A172 (cell line): ENCODE measurements around the gene NKX2-3. TPM values are rescaled to one million over a fixed set of nuclear protein-coding genes. Genes with fewer than 3 reads are reported as not detected.
A peak's percentile ranks its signal among the peaks of the same experiment; 100 is the strongest.

ENCODE experiments used
- DNase-seq: peaks from one replicate; pipeline ENCODE4 v3.0.0-alpha.2; 2015; ENCODE audit warnings: low spot score
- total RNA-seq: library from RNA; depleted of rRNA; stranded (reverse); fragments of >200 nt; shearing (Covaris generic); gene quantifications from 2 replicates; pipeline ENCODE4 v1.2.3, GENCODE V29; 2014

Gene NKX2-3
- total RNA-seq, 1 experiment from 2014 or later = 1.2 TPM

DNA sequence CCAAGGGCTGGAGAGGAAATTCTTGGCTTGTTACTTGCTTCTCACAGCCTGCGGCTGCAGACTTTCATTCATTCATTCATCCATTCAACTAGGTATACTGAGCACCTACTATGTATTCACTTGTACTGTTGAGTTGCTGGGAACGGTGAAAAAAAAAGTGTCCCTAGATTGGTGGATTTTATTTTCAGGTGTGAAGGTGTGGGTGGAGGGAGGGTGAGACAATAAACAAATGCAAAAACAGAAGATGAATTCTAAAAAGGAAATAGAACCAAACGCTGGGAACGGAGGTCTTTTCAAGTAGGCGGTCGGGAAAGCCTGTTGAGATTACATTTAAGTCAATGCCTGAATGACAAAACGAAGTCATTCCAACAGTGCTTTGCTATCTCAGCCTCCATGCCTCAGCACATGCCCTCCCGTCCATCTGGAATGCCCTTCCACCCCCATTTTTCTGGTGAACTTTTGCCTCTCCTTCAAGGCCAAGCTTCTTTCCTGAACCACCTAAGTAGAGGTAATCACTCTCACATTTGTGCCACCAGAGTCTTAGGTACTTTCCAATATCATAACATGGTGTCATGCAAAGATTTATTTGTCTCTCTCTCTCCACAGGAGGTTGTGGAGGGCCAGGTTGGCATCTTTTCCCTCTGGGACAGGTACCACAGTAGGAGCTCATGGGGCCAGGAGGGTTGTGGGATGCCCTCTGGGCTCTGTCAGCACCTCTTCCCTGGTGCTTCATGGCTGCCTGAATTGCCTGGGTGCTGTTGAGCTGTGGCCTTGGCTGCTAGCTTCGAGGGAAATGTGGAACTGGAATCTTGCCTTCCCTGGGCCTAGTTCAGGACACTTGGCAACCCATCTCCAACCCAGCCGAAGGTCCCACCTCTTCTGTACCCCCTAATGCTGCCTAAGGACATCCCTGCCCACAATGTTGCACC lies 5.5 kb downstream of the NKX2-3 start:
- DNase-seq = no peak

DNA sequence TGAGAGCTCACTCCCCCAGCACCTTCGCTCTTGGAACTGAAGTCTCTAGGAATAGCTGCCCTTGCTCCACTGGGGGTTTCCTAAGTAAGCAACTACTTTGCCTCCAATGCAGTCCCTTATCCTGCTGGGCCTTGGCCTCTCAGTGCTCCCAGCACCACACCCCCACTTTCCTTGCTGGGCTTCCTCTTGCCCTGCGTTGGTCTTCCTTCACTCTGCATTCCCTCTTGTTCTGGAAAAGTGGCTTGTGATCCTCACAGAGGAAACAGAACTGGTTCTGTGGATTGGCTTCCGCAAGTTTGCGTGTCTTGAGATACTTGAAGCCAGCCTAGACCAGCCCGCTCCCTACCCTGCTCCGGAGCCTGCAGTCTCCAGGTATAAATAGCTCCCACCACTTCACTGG lies 6.4 kb downstream of the NKX2-3 start:
- no peak for DNase-seq

DNA sequence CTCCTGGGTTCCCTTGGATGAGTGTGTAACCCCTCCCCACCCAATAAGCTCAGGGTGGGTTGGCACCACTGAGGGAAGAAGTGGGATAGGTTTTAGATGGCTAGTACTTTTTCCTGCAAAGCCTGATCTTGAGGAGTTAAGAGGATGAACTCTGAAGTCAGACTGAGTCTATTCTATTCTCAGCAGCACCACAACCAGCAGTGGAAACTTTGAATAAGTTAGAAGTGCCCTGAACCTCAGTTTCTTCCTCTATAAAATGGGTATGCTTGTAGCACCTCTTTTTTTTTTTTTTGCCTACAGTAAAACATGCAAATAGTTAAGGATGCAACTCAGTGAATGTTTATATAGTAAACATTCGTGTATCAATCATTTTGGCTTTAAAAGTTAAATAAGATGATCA lies 7.1 kb downstream of the NKX2-3 start:
- DNase-seq = no peak

DNA sequence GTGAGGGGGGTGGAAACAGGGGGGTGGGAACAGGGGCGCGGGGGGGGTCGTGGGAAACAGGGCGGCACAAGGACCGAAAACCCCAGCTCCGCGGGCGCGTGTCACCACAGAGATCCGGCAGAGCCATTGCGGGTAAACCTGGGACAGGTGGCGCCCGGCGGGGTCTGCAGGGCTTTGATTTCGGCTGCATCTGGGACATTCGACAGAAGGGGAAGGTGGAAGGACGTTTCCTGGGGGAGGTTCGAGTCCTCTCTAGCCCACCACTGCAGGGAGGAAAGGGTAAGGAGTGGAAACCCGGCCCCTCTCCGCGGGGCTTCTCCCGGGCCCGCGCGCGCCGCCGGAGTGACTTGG lies 7.5 kb downstream of the NKX2-3 start:
- no peak for DNase-seq

DNA sequence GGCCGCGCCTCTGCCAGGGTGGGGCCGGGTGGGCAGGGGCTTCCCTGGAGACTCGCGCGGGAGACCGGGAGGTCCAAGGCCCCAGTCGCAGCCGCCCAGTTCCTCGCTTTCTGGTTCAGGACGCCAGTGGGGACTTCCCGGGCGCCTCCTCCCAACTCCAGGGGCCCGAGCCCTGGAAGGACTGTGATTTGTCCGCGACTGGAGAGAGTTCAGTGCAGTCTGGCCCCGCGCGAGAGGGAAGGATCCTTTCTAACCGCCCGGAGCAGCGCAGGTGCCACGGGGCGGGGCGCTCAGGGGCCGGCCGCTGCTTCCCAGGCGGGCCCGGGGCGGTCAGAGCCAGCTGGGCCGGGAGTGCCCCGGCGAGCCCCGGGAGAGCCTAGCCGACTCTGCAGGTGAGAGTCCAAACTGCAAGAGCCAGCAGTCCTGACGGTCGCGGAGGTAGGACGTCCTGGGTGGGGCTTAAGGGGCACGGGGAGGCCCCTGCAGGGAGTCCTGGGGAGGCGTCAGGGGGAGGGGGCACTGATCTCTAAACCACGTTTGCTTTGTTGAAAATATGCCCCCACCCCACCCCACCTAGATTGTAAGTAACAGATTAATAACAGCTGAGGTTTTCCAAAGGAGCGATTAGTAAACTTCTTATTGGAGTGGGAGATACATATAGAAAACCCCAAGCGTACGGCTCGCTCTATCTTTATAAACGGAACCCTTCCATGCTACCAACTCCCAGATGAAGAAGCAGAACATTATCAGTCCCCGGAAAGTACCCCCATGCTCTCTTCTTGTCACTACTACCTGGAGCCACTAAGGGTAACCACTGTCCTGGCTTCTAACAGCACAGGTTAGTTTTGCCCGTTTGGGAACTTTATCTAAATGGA lies 8.2 kb downstream of the NKX2-3 start:
- no peak for DNase-seq

DNA sequence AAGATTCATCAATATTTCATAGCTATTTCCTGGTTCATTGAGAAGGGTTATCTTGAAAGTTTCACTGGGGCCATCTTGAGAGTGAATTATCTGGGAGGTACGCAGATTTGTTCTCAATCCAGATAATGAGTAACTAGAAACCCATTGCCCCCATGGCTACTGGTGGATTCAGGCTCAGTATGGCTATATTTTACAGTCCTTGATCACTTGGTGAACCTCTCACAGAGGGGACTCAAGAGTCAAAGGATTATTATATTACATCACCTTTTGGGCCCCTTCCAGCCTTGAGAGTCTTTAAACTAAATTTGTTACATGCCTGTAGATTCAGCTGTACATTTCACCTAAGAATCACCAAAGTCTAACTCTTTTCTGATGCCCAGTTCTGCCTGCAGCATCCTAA lies 11.6 kb downstream of the NKX2-3 start:
- DNase-seq = no peak

DNA sequence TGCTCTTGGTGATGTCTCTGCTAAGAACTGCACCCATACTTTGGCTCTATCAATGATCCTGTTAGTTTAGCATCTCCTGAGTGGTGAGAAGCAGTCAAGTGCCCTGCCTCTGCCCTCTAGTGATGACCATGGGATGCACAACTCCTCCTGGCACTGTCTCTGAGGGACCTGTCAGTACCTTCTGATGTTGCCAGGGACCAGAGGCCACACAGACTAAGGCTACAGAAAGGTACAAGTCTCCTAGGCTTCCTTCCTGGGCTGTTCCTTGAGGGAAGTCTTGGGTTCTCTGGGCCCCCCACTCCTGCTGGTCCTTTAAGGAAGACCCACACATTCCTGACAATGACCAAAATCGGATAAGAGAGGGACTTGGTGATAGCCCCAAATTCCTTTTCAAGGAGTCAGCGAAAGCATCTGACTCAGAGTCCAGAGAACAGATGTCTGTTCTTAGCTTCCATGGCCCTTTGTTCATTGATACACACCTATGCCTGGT lies 15.3 kb downstream of the NKX2-3 start:
- peak; percentile 71 for DNase-seq

DNA sequence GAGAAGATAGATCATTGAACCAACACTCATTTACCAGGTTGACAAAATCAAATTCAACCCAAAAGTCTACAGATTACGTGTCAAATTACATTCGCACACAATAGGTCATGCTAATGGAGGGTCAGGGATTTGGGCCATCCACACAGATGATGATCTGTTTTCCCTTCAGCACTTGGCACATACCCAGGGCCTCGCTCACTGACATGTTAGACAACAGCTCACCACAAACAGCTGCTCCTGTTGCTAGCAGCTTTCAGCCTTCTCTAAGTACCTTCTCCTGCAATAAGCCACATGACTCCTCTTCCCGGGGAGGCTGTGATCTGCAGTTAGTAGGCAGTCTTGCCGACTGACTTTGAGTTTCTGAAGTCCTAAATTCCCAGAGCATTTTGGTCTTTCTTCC lies 18.4 kb downstream of the NKX2-3 start:
- DNase-seq = peak; percentile 59

DNA sequence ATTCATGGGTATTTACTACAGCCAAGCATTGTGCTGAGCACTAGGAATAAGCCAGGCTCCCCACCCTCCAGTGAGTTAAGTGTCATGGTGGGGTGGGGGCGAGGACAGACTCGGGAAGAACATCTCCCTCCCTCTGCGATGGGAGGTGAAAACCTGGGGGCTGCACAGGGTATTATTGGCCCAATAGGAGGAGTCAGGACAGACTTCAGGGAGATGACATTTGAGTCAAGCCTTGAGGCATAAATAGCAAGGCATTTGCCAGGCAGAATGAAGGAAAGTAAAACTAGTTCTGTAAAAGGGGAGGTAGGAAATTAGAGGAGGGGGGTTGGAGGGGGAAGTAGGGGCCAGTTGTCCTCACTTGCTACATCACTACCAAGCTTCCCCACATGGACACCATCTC lies 18.9 kb downstream of the NKX2-3 start:
- no peak for DNase-seq

DNA sequence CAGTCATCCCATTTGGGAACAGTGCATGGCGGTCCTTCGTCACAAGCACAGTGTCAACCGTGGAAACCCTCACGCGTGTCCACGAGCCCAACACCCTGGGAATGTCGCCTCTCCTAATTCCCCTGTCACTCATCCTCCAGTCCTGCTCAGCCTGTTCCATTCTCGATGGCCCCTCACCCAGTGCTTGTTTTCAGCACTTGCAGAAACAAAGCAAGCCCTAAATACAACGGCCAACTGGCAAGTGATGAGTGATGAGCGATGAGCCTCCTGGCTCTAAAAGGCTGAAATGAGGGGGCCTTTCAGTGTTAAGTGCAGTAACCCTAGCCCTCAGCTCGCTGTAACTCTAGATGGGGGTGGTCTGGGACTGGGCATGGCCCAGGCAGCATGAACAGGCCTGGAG lies 22.6 kb downstream of the NKX2-3 start:
- DNase-seq = no peak

DNA sequence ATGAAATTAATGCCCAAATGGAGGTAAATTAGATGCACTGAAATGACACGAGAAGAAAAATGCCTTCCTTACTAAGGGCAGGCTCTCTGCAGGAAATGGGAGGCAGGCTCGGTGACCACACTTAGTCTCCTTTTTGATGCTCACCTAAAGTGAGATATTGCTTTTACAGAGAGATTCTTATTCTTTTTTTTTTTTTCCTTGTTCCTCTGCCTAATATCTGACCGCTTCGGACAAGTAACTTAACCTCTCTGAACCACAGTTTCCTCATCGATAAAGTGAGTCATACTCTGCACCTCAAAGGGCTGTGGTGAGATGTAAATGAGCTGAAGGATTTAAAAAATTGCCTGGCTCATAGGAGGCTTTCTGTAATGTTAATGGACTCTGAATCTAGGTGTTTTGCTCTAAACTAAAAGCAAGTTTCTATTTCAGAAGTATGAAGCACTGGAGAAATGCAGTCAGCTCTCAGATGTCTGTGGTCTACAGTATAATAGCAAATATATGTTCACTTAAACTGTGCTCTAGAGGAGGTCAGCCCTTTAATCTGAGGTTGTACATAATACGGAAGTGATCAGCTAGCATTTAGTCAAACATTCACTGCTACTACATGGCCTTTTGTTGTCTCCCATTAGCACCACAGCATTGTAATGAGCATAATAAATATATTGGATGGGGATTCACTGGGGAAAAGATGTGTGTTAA lies 23.2 kb downstream of the NKX2-3 start:
- no peak for DNase-seq

DNA sequence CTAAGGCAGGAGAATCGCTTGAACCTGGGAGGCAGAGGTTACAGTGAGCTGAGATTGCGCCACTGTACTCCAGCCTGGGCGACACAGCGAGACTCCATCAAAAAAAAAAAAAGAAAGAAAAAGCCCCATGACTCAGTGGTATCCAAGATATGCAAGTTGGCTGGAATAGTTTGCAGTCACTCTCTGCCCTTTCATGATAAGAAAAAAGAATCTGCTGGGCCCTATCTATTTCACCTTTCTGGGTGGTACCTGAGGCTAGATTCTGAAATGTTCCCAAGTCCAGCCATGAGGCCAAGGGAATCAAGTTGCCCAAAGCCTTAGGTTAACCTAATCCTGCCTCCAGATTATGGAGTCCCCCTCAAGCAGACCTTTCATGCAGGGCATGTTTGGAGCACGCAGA lies 24.3 kb downstream of the NKX2-3 start:
- DNase-seq = no peak

DNA sequence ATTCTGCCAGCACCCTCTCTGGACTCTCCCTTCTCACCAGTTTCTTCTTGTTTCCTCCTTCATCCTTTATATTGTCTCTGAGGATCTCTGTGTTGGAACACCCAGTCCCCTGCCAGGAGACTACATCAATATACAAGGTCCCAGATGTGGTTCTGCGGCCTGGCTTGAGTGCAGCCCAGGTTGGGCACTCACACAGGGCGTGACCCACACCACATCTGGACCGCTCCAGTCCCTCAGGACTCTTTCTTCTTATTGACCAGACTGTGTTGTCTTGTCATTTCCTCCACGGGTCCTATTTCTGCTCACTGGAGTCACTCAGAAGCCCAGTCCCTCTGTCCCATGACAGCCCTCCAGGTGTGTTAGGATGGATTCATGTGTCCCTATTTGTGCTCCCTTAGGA lies 26.0 kb downstream of the NKX2-3 start:
- DNase-seq = no peak

DNA sequence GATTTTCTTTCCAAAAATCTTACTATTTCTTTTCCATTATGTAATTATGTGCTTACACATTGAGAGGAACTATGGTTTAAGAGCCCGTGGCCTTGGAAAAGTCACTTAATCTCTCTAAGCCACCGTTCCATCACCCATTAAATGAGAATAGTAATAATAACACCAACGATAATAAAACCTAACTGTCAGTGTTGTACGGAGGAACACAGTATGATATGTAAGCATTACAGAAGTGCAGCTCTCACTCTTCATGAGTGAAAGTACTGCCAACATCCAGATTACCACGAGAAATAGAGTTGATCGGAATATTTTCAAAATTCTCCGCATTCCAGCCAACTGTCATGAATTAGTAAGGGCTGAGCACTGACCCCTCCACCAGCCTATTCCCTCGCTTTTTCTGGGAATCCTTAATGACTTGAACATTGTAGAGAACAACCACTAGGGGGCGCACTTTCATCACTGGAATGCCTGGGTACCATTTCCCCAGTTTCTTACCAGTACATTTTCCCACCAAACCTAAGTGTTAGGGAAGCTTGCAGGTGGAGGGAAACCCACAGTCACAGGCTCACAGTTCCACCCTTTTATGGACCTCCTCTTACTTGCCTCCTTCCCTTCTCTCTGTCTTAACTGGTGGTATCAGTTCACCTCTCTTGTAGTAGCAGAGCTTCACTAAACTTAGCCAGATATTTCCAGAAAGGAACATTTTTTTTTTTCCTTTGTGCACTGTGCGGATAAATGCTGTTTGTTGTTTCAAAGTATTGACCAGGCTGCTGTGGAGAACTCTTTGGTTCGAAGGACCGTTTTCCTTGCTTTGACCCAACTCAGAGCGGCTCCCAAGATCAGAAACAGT lies 27.8 kb downstream of the NKX2-3 start:
- DNase-seq = peak; percentile 68

DNA sequence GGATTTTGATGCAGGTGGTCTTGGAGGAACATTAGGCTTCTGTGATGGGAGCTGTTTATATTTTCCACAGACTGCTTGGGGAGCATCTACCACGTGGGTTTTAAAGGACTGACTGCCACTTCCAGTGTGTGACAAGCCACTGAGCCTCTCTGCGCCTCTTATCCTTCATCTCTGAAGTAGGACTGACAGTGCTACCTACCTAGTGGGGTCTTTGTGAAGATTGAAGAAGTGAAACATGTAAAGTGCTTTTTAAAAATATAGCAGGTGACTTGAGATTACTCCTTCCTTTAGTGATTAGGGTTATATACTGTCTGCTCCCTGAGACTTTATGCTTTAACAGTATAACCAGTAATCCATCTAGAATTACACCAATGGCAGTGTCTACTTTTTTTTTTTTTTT lies 29.9 kb downstream of the NKX2-3 start:
- DNase-seq = no peak

DNA sequence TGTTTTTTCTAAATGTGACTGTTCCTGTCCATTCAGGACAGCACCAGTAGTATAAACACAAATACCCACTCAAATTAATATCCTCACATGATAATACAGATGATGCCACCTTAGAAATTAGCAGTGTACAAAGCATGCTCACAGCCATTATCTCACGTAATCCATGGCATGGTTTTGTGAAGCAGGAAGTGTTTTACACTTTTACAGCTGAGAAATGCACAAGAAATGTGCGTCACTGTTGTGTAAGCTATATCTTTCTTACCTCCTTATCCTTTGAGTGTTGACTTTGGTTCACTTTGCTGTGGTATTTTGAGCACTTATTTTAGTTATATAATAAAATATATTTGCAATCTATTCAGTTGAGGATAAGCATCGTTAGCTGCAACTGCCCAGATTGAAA lies 31.6 kb downstream of the NKX2-3 start:
- no peak for DNase-seq

DNA sequence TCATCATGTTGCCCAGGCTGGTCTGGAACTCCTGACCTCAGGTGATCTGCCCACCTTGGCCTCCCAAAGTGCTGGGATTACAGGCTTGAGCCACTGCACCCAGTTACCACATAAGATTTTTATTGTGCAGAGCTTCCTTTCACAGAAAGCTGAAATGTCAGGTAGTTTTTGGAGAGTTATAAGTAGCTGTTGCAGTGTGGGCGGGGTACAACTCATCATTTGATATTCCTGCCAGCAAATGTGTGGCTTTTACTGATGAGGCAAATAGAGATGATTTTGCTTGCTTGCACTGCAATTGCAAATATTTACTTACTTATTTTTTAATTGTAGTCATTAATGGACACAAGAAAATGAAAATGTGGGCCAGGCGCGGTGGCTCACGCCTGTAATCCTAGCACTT lies 32.4 kb downstream of the NKX2-3 start:
- DNase-seq = no peak

DNA sequence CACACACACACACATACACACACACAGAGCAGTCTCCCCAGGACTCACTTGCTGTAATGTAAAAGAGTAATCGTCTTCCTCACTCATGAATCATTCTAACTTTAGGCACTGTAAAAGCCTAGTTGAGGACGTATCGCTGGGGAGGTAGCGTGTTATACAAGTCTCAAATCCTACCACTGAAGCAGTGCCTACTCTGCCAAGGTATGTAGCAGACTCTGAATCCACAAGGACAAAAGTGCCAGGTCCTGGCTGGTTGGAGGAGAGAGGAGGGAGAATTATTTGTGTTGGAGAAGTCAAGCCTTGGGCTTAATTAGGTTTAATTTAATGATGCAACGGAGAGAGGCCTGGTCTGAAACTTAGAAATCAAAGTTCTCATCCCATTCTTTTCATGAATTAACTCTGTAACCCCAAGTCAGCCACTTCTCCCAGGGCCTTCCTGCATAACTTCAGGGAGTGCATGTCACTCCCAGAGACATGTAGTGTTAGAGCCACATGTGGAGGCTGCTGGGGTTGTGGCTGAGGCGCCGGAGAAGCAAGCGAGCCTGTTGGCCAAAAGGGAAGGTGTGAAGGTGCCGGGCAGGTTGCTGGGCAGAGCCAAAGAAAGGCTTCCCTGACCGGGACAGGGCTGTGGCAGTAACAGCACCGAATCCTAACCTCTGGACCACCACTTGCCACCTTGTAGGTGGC lies 36.7 kb downstream of the NKX2-3 start:
- DNase-seq = no peak

DNA sequence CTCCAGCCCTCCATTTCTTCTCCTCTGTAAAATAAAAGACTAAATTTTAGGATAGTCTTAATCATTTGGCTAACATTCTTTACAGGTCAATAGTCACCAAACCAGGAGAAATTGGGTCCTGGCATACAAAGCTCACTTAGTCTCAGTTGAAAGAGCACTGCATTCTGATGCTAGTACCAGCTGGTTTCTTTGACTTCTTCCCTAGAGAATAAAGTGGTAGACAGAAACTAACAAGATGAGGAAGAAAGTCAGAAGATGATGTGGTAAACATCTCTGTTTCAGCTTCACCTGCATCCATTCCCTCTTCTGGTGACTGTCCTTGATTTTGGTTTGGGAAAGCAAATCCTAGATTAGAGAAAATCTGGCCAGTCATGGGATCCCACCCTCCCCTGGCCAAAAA lies 37.2 kb downstream of the NKX2-3 start:
- DNase-seq = no peak

DNA sequence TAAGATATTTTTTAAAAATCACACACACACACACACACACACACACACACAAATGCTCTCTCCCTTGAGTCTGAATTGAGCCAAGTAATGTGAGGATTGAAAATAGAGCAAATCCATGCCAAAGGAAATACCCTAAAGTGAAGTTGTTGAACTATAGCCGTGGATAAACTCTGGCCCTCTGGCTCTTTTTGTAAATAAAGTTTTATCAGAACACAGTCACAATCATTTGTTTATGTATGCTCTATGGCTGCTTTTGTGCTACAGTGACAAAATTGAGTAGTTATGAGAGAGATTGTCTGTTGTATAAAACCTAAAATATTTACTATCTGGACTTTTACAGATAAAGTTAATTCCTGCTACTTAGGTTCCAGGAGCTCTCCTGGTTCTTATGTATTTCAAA lies 39.1 kb downstream of the NKX2-3 start:
- no peak for DNase-seq

DNA sequence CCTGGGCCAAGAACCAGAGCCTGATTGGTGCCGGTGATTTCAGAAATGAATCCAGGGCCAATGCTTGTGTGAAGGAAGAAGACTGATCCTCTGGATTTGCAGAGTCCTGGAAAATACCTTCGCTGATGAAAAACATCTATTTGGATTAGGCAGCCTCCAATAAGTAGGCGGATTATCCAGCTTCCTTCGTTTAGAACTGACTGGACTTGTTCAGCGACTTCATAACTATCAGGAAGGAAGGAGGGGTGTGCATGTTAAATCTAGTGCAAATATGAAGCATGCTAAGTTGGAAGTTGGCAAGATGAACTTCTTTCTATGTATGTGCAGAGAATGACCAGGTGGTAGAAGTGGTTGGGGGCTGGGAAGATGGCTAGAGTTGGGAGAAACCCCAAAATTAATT lies 41.0 kb downstream of the NKX2-3 start:
- DNase-seq = no peak
